HG03565 (cell line): ENCODE measurements around the gene SUPT20H.
"Not testable (repeated sequence)": the region's sequence is repeated elsewhere in the genome, so short reads cannot be mapped to it uniquely, and the experiment has no call there.

Experiments used
- ATAC-seq: cut with Tn5 transposase; IDR thresholded peaks from one replicate; pipeline ENCODE4 v1.9.1; 2021; ENCODE audit warnings: mild to moderate bottlenecking, moderate library complexity; ENCODE audit not compliant: unreplicated experiment

Gene SUPT20H

GRCh38 chr13:37070145-37070695 is 10.7 kb upstream of the SUPT20H start:
- ATAC-seq: no peak

- no peak for ATAC-seq
Observed at GRCh38 chr13:37069597-37070103, 10.2 kb upstream of the SUPT20H start.

- ATAC-seq: no peak
Observed at GRCh38 chr13:37068962-37069361, 9.5 kb upstream of the SUPT20H start.

- ATAC-seq: peak; percentile 37
Observed at GRCh38 chr13:37067874-37068273, 8.4 kb upstream of the SUPT20H start.

- ATAC-seq: no peak
Observed at GRCh38 chr13:37065890-37066526, 6.5 kb upstream of the SUPT20H start.

DNA sequence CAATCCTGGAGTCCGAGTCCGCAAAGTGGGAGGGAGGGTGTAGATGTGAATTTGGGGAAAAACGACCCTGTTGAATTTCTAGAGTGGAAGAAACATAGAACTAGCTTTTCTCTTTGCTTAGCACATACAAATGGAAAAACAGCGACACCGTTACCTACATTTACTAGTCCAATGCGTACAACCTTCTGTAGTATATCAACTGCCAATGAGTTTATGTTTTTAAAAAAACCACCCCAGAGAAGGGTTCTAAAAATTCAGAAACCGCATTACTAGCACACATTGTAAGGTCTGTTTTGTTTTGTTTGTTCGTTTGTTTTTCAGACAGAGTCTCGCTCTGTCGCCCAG is 332 bp upstream of the SUPT20H start:
- ATAC-seq: peak; percentile 23

DNA sequence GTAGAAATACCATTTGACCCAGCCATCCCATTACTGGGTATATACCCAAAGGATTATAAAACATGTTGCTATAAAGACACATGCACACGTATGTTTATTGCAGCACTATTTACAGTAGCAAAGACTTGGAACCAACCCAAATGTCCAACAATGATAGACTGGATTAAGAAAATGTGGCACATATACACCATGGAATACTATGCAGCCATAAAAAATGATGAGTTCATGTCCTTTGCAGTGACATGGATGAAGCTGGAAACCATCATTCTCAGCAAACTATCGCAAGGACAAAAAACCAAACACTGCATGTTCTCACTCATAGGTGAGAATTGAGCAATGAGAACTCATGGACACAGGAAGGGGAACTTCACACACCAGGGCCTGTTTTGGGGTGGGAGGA is 3.3 kb downstream of the SUPT20H start:
- ATAC-seq: not testable (repeated sequence)

DNA sequence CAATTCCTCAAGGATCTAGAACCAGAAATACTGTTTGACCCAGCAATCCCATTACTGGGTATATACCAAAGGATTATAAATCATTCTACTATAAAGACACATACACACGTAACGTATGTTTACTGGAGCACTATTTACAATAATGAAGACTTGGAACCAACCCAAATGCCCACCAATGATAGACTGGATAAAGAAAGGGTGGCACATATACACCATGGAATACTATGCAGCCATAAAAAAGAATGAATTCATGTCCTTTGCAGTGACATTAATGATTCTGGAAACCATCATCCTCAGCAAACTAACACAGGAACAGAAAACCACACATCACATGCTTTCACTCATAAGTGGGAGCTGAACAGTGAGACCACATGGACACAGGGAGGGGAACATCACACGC is 6.4 kb downstream of the SUPT20H start:
- ATAC-seq: not testable (repeated sequence)

GRCh38 chr13:37049810-37050209 is 9.7 kb downstream of the SUPT20H start:
- ATAC-seq: no peak

- ATAC-seq: no peak
Observed at GRCh38 chr13:37047846-37048245, 11.6 kb downstream of the SUPT20H start.

DNA sequence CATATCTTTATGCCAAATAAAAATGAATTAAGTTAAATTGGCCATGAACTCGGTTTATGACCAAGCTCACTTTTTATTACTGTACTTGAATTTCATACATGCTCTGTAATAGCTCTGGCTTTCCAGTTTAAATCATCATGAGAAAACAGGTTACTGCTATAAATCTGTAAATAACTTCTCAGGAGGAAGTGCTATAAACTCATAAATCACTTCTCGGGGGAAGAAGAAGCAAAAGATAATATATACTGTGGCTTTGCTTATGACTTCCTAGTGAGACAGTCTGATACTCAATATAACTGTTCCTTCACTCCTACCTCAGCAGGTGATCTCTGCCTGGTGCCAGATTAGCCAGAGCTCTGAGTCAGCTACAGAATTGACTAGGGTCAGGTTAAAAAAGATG is 12.5 kb downstream of the SUPT20H start:
- ATAC-seq: no peak

DNA sequence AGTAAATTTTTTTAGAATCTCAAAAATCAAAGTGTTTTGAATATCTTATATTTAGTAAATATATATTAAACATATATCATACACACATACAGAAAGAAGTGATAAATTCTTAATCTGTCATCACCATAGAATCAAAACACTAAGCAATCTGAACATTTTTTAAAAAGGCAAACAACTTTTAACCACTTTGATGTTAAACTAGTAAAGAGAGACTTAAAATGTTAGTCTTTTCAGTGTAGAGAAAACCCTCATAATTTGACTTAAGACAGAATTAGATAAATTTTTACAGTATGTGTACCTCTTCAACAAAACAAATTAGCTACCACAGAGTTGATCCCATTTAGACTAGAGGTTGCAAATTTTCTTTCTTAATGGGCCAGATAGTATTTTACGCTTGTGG is 13.4 kb downstream of the SUPT20H start:
- ATAC-seq: no peak

DNA sequence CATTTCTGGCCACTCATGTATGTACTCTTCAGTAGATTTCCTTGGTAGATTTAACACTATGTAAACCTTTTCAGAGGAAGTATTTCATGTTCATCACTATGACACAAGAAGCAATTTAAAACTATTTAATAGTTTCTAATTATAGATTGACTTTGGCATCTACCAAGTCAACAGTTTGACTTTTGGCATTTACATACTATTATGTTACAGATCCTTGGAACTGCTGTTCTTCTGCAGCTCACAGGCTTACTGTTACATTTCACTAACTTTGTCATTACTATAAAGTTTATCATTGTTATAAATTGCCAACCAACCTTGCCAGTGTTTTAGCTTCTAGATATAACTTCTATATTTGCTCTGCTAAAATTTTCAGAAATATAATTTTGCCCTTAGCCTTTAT is 18.7 kb downstream of the SUPT20H start:
- no peak for ATAC-seq

DNA sequence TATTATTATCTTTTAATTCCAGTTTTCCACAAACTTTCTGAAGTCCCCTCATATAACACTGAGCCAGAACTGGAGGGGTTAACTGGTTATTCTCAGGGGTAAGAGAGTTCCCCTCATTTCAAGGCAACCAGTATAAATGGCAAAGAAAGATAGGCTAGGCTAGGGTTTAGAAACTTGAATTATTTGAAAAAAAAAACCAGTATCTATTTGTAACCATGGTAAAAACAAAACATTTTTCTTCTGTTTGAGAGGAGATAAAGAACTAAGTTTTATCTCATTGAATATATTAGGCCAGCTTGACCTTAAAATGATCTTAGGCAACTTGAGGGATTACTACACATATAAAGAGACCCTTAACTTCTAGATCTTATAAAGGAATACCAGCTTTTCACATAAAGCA is 19.6 kb downstream of the SUPT20H start:
- ATAC-seq: no peak

DNA sequence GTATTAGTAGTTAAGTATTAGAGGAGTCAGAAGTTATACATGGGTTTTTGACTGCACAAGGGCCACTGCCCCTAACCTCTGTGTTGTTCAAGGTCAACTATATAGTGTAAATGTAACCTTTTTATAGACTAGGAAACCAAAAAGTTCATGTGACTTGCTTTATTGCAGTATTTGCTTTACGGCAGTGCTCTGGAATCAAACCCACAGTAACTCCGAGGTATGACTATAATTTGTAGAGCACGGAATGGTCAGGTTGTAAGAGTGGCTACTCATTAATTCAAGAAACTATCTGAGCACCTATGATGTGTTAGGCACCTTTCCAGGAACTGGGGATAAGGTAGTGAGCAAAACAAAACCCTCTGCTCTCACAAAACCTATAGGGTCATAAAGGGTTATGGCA is 22.2 kb downstream of the SUPT20H start:
- no peak for ATAC-seq

DNA sequence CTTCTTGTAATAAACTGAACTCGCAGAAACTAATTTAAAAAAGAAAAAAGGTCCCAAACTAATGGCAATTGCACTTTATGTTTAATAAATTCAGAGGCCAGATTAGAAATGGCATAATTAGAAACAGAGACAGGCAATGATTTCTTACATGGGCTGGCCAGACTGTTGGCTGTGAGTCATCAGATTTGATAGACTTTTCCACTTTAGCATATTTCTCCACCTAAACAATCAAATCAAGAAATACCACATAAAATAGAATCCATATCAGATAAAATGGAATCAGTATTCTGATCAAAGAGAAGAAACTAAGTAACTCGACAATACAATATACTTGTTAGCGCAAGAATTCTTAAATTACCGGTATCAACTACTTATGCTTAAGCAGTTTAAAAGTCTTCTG is 29.9 kb downstream of the SUPT20H start:
- ATAC-seq: no peak

- ATAC-seq: no peak
Observed at GRCh38 chr13:37027639-37028038, 31.8 kb downstream of the SUPT20H start.

DNA sequence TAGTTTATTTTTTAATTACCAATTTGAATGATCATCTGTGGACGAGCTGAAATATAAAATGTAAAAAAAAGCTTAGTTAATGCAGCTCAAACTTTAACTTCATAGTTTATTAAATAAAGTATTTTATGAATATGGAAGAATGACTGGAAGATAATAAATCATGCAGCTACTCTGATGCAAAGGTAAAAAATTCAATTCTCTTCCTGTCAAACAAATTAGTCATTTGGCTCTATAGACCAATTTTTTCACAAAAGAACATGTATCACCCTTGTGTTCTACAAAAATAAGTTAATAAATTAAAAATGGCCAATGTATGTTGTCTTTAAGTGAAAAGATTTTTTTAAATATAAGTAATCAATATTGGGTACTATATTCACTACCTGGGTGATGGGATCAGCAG is 32.7 kb downstream of the SUPT20H start:
- ATAC-seq: no peak

DNA sequence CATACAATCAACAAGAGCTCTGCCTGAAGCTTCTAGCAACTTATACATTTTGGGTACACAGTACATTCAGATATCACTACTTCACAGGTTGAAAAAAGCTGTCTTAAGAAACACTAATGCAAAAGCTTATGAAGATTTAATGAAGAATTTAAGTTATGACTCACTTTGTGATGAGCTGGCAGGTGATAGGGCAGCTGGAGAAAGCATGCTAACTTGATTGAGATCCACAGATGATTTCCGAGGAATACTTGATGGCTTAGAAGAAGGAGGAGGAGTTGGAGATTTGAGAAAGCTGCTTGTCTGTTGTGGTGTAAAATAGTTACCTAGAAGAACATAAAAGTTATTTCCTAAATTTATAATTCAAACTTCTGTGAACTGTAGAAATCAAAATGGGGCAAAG is 35.6 kb downstream of the SUPT20H start:
- no peak for ATAC-seq

- ATAC-seq: no peak
Observed at GRCh38 chr13:37014609-37015008, 44.9 kb downstream of the SUPT20H start.

DNA sequence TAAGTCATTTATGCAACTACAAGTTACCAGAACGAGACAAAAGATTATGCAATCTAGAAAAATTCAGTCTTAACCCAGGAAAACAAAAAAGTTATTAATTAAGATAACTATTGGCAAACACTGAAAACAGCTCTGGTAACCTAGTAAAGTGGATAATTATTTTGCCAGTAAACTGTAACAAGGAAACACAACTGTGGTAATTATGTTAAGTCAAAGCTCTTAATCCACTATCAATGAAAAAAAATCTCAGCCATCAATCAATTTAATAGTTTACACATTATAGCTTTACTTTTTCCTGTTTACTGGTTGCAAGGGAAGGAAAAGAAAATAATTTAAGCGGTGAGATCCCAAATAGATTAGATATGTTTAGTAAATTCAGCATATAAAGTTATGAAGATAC is 47.7 kb downstream of the SUPT20H start:
- no peak for ATAC-seq

- ATAC-seq: no peak
Observed at GRCh38 chr13:37011002-37011401, 48.5 kb downstream of the SUPT20H start.

DNA sequence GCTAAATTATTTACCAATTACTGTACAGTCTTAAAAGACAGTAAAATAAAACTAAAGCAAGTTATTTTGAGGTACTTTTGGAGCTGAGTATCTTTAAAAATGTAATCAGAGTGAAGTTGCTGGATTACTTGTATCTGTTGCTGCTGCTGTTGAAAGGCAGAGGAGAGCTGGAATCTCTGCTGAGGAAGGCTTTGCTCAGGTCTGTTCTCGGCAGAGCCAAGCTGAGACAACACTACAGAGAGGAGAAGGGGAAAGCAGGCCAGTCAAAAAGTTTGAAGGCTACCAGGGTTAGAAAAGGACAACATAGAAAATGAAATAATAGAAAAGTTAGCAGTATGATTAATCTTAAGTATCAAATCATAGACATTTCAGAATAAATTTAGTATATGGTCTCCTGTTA is 49.1 kb downstream of the SUPT20H start:
- ATAC-seq: no peak
